Neuronal stem cell (in vitro differentiated cells): ENCODE measurements around the gene CEBPZ.

Experiments
- DNase-seq: peaks from one replicate; pipeline ENCODE4 v3.0.0-alpha.2; 2013; ENCODE audit warnings: low spot score
- H2AFZ ChIP-seq: one replicate; pipeline ENCODE4 v1.6.1; 2013; ENCODE audit warnings: mild to moderate bottlenecking, low read length, inconsistent platforms
- H2AK5ac ChIP-seq: 2 replicates; pipeline ENCODE4 v1.6.1; 2013; ENCODE audit warnings: low read depth, mild to moderate bottlenecking, inconsistent platforms, low read length, moderate library complexity, mixed read lengths
- H2BK120ac ChIP-seq: 2 replicates; pipeline ENCODE4 v1.6.1; 2013; ENCODE audit warnings: low read depth, mild to moderate bottlenecking, inconsistent platforms, low read length, moderate library complexity, mixed read lengths
- H2BK12ac ChIP-seq: one replicate; pipeline ENCODE4 v1.6.1; 2013; ENCODE audit warnings: low read length, inconsistent platforms
- H2BK15ac ChIP-seq: 2 replicates; pipeline ENCODE4 v1.6.1; 2013; ENCODE audit warnings: mild to moderate bottlenecking, low read length, inconsistent platforms, mixed read lengths
- H2BK5ac ChIP-seq: one replicate; pipeline ENCODE4 v1.6.1; 2013; ENCODE audit warnings: inconsistent platforms, mild to moderate bottlenecking, low read length, moderate library complexity
- H3K14ac ChIP-seq: one replicate; pipeline ENCODE4 v1.6.1; 2013; ENCODE audit warnings: low read length, inconsistent platforms
- H3K18ac ChIP-seq: 2 replicates; pipeline ENCODE4 v1.6.1; 2013; ENCODE audit warnings: low read length, inconsistent platforms
- H3K23ac ChIP-seq: 2 replicates; pipeline ENCODE4 v1.6.1; 2013; ENCODE audit warnings: low read depth, mild to moderate bottlenecking, mixed read lengths, low read length, inconsistent platforms; ENCODE audit not compliant: poor library complexity
- H3K27ac ChIP-seq: replicated peaks from 3 replicates; pipeline ENCODE4 v1.5.1; 2013; ENCODE audit warnings: low read length, inconsistent platforms
- H3K27me3 ChIP-seq, 3 experiments: 2 replicates each; pipeline ENCODE4 v1.6.1; 2013; ENCODE audit warnings: low read length in 3 of 3, mild to moderate bottlenecking in 2 of 3, inconsistent platforms in 1 of 3, low read depth in 1 of 3, mixed read lengths in 1 of 3, moderate library complexity in 1 of 3; ENCODE audit not compliant: control insufficient read depth in 3 of 3, insufficient read depth in 3 of 3
- H3K36me3 ChIP-seq, 2 donors: replicated peaks in 1 of 2; 2 replicates each; pipeline ENCODE4 v1.6.1; 2013; ENCODE audit warnings: low read length in 2 of 2; ENCODE audit not compliant: control insufficient read depth in 2 of 2, insufficient read depth in 2 of 2
- H3K4ac ChIP-seq: 2 replicates; pipeline ENCODE4 v1.6.1; 2013; ENCODE audit warnings: inconsistent platforms, mild to moderate bottlenecking, low read length, moderate library complexity
- H3K4me1 ChIP-seq, 2 donors: 1 replicate in 1 of 2; 2 replicates in 1 of 2; pipeline ENCODE4 v1.6.1; 2013; ENCODE audit warnings: low read length in 2 of 2, low read depth in 1 of 2; ENCODE audit not compliant: control insufficient read depth in 2 of 2, insufficient read depth in 1 of 2
- H3K4me2 ChIP-seq: one replicate; pipeline ENCODE4 v1.6.1; 2013; ENCODE audit warnings: mild to moderate bottlenecking, low read length, inconsistent platforms; ENCODE audit not compliant: insufficient read depth, poor library complexity, severe bottlenecking
- H3K4me3 ChIP-seq, 2 donors: 2 replicates each; pipeline ENCODE4 v1.5.1; 2013; ENCODE audit warnings: low read length in 2 of 2, mild to moderate bottlenecking in 2 of 2, inconsistent platforms in 1 of 2, moderate library complexity in 1 of 2
- H3K79me1 ChIP-seq: one replicate; pipeline ENCODE4 v1.6.1; 2013; ENCODE audit warnings: low read depth, mild to moderate bottlenecking, inconsistent platforms, low read length, moderate library complexity
- H3K9ac ChIP-seq: one replicate; pipeline ENCODE4 v1.6.1; 2013; ENCODE audit warnings: mild to moderate bottlenecking, low read depth, low read length, inconsistent platforms; ENCODE audit not compliant: poor library complexity
- H3K9me3 ChIP-seq, 2 donors: replicated peaks in 1 of 2; 2 replicates each; pipeline versions ENCODE3 to v1.6.1; 2013; ENCODE audit warnings: low read length in 2 of 2, mild to moderate bottlenecking in 2 of 2, inconsistent platforms in 1 of 2, low read depth in 1 of 2, mixed read lengths in 1 of 2, moderate library complexity in 1 of 2; ENCODE audit not compliant: control insufficient read depth in 2 of 2, insufficient read depth in 1 of 2
- H4K8ac ChIP-seq: one replicate; pipeline ENCODE4 v1.6.1; 2013; ENCODE audit warnings: low read depth, mild to moderate bottlenecking, inconsistent platforms, low read length, moderate library complexity
- H4K91ac ChIP-seq: one replicate; pipeline ENCODE4 v1.6.1; 2013; ENCODE audit warnings: low read length, low read depth, mild to moderate bottlenecking, inconsistent platforms; ENCODE audit not compliant: poor library complexity
- WGBS, 2 donors: extraction: QIAGEN DNeasy Blood & Tissue Kit; methylation state at CpG; one replicate each; pipeline ENCODE4 v1.1.7; 2013; ENCODE audit warnings: missing lambda C conversion rate in 2 of 2, mixed read lengths in 1 of 2; ENCODE audit not compliant: insufficient read length in 2 of 2, insufficient replicate concordance in 1 of 2; ENCODE audit errors: extremely low coverage in 2 of 2; 5-methylcytosine and 5-hydroxymethylcytosine counted together

CEBPZ gene

GRCh38 chr2:37244017-37244416, 12.6 kb upstream of the CEBPZ start:
- no peak overlapping the region for H3K14ac ChIP-seq
- H2AK5ac ChIP-seq: no peak overlapping the region
- H3K4me3 ChIP-seq: no peak overlapping the region
- H3K4ac ChIP-seq: no peak overlapping the region
- H4K91ac ChIP-seq: no peak overlapping the region
- H3K9me3 ChIP-seq: peaks cover 0 to 15% of the 10 kb centered on the region in 2 donors
- H3K9ac ChIP-seq: no peak overlapping the region
- H2AFZ ChIP-seq: no peak overlapping the region
- H2BK12ac ChIP-seq: no peak overlapping the region
- DNase-seq: no peak
- no peak overlapping the region for H2BK5ac ChIP-seq
- peaks cover 11 to 98% of the 10 kb centered on the region in 2 donors for H3K36me3 ChIP-seq
- no peaks in the 10 kb centered on the region for H3K27me3 ChIP-seq
- H2BK15ac ChIP-seq: no peak overlapping the region
- no peak overlapping the region for H2BK120ac ChIP-seq
- H4K8ac ChIP-seq: no peak overlapping the region
- no peak overlapping the region for H3K27ac ChIP-seq
- H3K79me1 ChIP-seq: no peaks in the 10 kb centered on the region
- no peak overlapping the region for H3K4me2 ChIP-seq
- no peaks in the 10 kb centered on the region for H3K4me1 ChIP-seq
- no peak overlapping the region for H3K18ac ChIP-seq
- no peak overlapping the region for H3K23ac ChIP-seq
- no CpG with 5 or more reads among the region's 4 CpGs for WGBS, 2 donors

- no peak overlapping the region for H2BK15ac ChIP-seq
- H3K9me3 ChIP-seq: peaks cover 0 to 15% of the 10 kb centered on the region in 2 donors
- H3K4me1 ChIP-seq: no peaks in the 10 kb centered on the region
- H3K9ac ChIP-seq: no peak overlapping the region
- no peak overlapping the region for H4K8ac ChIP-seq
- H2AK5ac ChIP-seq: no peak overlapping the region
- WGBS, 2 donors: no CpG with 5 or more reads among the region's 4 CpGs
- H3K18ac ChIP-seq: no peak overlapping the region
- H3K79me1 ChIP-seq: no peaks in the 10 kb centered on the region
- no peaks in the 10 kb centered on the region for H3K27me3 ChIP-seq
- no peak for DNase-seq
- no peak overlapping the region for H3K4me3 ChIP-seq
- H4K91ac ChIP-seq: no peak overlapping the region
- H3K14ac ChIP-seq: no peak overlapping the region
- no peak overlapping the region for H3K4ac ChIP-seq
- peaks cover 11 to 98% of the 10 kb centered on the region in 2 donors for H3K36me3 ChIP-seq
- no peak overlapping the region for H3K4me2 ChIP-seq
- no peak overlapping the region for H2BK5ac ChIP-seq
- no peak overlapping the region for H3K27ac ChIP-seq
- no peak overlapping the region for H2BK12ac ChIP-seq
- H2BK120ac ChIP-seq: no peak overlapping the region
- H2AFZ ChIP-seq: no peak overlapping the region
- H3K23ac ChIP-seq: no peak overlapping the region
Observed at GRCh38 chr2:37243435-37243834, 12.0 kb upstream of the CEBPZ start.

GRCh38 chr2:37232131-37232933, 936 bp upstream of the CEBPZ start:
- H2AK5ac ChIP-seq: no peak overlapping the region
- no peak for DNase-seq
- H4K91ac ChIP-seq: no peak overlapping the region
- H3K9me3 ChIP-seq: no peaks in the 10 kb centered on the region
- H3K27me3 ChIP-seq: no peaks in the 10 kb centered on the region
- no CpG with 5 or more reads among the region's 18 CpGs for WGBS, 2 donors
- peak overlapping the region; percentile 78 for H3K4me2 ChIP-seq
- no peak overlapping the region for H3K18ac ChIP-seq
- no peak overlapping the region for H2BK120ac ChIP-seq
- H3K4me3 ChIP-seq: peak overlapping the region; percentile 92 to 95
- no peak overlapping the region for H3K27ac ChIP-seq
- peaks cover 13% of the 10 kb centered on the region for H3K79me1 ChIP-seq
- H3K4me1 ChIP-seq: peaks cover 4 to 7% of the 10 kb centered on the region in 2 donors
- no peak overlapping the region for H2BK15ac ChIP-seq
- peak overlapping the region; percentile 95 for H2AFZ ChIP-seq
- peak overlapping the region; percentile 21 for H2BK5ac ChIP-seq
- no peak overlapping the region for H3K4ac ChIP-seq
- H3K23ac ChIP-seq: no peak overlapping the region
- no peak overlapping the region for H4K8ac ChIP-seq
- peaks cover 7 to 43% of the 10 kb centered on the region in 2 donors for H3K36me3 ChIP-seq
- no peak overlapping the region for H3K14ac ChIP-seq
- no peak overlapping the region for H2BK12ac ChIP-seq
- H3K9ac ChIP-seq: peak overlapping the region; percentile 81

GRCh38 chr2:37230581-37230980, 815 bp downstream of the CEBPZ start:
- Histone ChIP-seq H2BK120ac (no peak overlapping the region), H3K4me1 (peaks cover 4 to 10% of the 10 kb centered on the region in 2 donors), H3K36me3 (peaks cover 9 to 42% of the 10 kb centered on the region in 2 donors), H4K8ac (no peak overlapping the region), H3K4me3 (peak overlapping the region; percentile 92 to 95), H2AFZ (peak overlapping the region; percentile 95), H3K79me1 (peaks cover 13% of the 10 kb centered on the region), H3K27me3 (no peaks in the 10 kb centered on the region), H2BK5ac (no peak overlapping the region), H3K4ac (no peak overlapping the region), H2AK5ac (no peak overlapping the region), H3K18ac (no peak overlapping the region), H3K9me3 (no peaks in the 10 kb centered on the region), H3K9ac (peak overlapping the region; percentile 56), H2BK15ac (no peak overlapping the region), H3K27ac (no peak overlapping the region), H3K14ac (no peak overlapping the region), H2BK12ac (no peak overlapping the region), H3K4me2 (peak overlapping the region; percentile 78), H3K23ac (no peak overlapping the region), H4K91ac (no peak overlapping the region)
- DNase-seq: no peak
- WGBS, 2 donors: no CpG with 5 or more reads among the region's 8 CpGs
